Fibroblast of upper back skin (primary cell): ENCODE measurements around the gene PLEKHG3.

Experiments used
- DNase-seq: peaks from one replicate; pipeline ENCODE4 v3.0.0-alpha.2; 2013

The PLEKHG3 gene

GRCh38 chr14:64748995-64749714, 44.9 kb downstream of the PLEKHG3 start:
- DNase-seq = no peak

- DNase-seq = no peak
These were observed 48.7 kb downstream of the PLEKHG3 start for GRCh38 chr14:64752909-64753308.

DNA sequence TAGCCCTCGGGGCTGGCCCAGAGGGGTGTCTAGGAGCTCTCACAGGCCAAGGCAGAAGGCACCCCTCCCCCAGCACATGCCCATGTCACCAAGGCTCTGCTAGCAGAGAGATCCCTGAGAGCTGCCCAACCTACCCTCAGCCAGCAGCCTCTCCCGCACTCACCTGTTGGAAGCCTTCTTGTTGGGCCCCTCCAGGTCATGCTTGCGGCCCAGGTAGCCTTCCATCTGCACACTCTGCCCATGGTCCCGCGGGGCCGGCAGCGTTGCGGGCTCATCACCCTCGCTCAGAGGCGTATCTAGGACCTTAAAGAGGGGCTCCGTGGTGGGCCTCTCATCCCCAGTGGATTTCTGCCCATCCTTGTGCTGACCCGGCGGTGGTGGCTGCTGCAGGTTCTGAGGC, 49.1 kb downstream of the PLEKHG3 start:
- no peak for DNase-seq

DNA sequence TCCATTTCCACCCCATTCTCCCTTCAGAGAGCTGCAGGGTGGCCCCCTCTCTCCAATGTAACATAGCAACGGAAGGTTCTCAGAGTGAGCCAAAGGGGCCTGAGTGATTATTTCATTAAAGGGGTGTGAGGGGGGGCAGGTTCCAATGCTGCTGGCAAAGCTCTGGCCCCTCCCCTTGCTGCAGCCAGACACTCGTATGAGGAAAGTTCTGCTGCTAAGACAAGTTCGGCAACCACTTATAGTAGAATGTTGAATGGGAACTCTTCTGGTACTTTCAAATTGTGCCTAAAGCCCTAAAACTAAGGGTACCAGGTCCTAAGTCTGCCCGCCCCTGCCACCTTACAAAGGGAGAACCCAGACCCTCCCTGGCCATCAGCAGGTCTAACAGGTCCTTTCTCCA, 49.8 kb downstream of the PLEKHG3 start:
- no peak for DNase-seq

GRCh38 chr14:64754685-64755084, 50.5 kb downstream of the PLEKHG3 start:
- DNase-seq = no peak

DNA sequence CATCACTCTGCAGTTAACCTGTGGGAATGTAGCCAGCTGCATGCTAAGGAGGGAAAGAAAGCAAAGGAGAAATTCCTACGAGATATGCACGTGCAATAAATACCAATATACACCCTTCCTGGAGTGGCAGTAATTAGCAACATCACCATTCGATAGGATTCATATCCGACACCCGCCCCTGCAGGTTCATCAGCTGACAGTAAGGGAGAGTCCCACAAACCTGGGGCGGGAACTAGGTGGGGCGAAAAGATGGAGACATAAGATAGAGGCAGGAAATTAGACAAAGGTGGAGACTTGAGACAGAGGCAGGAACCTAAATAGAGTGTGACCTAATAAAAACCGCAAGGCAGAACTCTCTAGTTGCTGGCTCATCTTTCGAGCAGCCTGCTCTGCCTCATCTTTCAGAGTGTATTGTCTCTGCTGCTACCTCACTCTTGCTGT, 51.6 kb downstream of the PLEKHG3 start:
- DNase-seq = peak; percentile 65

DNA sequence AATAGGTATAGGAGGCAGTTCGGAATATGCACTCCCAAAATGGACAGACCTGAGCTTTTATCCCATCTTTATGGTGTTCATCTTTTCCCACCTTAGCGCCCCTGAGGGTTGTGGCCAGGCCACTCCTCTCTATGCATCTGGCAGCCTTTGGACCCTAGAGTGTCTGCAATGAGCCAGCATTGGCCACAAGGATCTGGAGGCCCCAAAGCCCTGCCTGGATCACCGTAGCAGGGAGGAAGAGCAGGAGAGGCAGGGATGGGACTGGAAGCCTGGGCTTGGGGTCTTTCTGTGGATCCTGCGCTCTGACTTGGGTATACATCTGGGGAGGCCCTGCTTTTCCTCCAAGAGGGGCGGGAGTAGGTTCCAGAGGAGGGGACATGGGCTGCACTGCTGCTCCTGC, 52.5 kb downstream of the PLEKHG3 start:
- DNase-seq = no peak

DNA sequence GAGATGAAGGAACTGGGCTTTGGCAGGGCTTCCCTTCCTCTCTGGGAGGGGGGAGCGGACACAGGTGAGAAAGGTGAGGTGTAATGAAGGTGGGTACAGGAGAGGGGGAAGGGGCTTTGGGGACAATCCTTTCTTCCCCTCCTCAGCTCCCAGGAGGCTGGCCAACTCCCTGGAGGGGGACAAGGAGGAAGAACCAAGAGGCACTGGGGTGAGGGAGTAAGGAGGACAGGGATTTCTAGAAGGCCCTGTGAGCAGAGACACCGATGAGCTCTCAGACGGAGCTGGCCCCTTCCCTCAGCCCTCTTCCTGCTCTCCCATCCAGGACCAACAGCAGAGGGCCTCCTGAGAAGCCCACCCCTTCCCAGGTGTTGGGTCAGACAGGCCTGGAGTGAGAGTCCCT, 53.4 kb downstream of the PLEKHG3 start:
- no peak for DNase-seq

GRCh38 chr14:64758025-64758521, 53.8 kb downstream of the PLEKHG3 start:
- peak; percentile 81 for DNase-seq

DNA sequence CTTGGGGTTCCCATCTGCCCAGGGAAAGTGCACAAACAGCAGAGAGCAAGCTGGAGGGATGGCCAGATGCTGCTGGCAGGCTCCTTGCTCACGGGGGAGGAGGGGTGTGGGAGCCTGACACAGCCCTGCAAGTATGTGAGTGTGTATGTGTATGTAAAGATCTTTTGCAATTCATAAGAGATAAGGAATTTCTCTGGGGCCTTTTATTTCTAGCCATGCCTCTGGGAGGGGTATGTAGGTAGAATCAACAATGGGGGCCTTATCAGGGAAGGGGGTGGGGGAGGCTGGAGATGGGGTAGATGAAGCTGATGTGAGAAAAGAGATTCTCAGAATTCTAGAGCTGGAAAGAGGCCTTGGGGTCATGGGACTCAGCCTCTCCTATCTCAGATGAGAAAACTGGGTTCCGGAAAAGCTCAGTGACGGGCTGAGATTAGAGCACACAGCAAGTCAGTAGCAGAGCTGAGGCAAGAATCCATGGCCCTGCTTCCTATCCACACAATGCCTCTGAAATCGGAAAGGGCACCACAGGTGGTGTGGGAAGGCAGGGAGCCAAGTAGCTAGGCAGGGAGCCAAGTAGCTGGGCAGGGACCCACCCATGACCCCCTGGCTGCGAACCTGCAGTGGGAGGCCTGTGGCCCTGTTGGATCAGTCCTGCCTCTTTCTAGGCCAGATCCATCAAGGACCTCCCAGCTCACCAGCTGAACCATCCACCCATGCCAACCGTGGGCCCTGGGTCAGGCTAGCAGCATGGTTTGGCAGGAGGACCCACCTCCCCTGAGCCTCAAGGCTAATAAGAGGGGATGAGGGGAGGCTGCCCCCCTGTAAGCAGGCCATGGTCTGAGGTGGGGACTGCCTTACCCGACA, 54.7 kb downstream of the PLEKHG3 start:
- peak; percentile 92 for DNase-seq

DNA sequence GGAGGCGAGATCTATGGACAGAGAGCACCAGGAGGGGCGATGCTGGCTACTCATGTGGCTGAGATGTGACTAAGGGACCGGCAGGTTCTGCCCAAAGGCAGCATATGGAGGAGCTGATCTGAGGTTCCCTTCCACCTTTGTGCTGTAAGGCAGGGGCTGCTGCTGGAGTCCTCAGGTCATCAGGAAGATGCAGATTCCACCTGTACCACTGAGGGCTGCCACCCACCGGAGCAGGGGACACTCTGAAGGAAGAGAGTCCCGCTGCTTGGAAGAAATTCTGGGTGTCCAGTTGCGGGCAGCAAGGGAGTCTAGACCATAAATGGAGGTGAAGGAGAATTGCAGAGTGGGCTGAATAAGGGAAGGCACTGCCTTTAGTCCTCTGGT, 55.3 kb downstream of the PLEKHG3 start:
- DNase-seq = no peak

GRCh38 chr14:64760146-64760755, 56.0 kb downstream of the PLEKHG3 start:
- peak; percentile 37 for DNase-seq

DNA sequence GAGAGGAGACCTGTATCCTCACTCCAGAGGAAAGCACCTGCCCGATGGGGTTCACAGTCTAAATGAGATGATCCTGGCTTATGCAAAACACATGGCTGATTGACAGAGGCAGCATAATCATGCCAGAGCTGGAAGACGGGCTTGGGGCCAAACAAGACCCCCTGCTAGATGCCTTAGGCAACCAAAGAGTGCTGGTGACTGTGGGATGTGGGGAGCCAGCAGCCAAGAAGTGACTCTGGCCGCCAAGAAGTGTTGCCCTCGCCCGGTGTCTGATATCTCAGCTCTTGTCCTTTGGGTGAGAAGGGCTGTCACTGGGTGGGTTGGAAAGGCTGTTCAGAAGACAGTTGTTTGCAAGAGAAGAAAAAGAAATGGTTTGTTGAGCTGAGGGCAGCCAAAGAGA, 56.7 kb downstream of the PLEKHG3 start:
- DNase-seq = no peak

GRCh38 chr14:64761441-64762043, 57.3 kb downstream of the PLEKHG3 start:
- peak; percentile 24 for DNase-seq

- DNase-seq = peak; percentile 90
These were observed 58.1 kb downstream of the PLEKHG3 start for GRCh38 chr14:64762044-64763034.

DNA sequence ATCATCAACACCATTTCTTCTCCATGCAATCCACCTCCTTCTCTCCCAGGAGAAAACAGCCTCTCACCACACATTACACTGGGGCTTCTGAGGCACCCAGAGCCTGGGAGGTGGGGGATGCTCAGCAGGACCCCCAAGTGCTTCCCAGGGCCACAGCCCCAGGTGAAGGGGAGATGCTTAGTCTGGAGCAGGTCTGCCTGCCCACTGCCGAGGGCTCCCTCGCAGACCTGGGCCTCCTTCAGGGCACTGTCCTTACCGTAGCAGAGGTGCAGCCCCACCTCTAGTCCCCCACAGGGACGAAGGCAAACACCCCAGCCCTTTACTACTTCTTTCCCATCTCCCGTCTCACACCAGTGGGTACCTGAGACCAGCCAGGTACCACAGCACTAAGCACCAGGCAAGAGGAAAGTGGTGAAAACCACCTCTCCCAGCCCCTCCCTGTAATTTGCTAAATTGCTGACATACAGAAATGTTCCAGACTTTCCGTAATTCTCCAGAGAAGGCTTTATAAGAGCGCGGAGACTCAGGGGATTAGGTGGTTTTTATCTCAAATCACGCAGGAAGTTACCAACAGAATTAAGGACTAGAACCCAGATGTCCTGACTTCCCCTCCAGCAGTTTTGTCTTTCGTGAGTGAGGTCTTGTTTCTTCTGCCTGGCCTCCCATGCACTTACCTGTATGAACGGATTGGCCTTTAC, 59.0 kb downstream of the PLEKHG3 start:
- no peak for DNase-seq

GRCh38 chr14:64763801-64764621, 59.8 kb downstream of the PLEKHG3 start:
- DNase-seq = peak; percentile 62

DNA sequence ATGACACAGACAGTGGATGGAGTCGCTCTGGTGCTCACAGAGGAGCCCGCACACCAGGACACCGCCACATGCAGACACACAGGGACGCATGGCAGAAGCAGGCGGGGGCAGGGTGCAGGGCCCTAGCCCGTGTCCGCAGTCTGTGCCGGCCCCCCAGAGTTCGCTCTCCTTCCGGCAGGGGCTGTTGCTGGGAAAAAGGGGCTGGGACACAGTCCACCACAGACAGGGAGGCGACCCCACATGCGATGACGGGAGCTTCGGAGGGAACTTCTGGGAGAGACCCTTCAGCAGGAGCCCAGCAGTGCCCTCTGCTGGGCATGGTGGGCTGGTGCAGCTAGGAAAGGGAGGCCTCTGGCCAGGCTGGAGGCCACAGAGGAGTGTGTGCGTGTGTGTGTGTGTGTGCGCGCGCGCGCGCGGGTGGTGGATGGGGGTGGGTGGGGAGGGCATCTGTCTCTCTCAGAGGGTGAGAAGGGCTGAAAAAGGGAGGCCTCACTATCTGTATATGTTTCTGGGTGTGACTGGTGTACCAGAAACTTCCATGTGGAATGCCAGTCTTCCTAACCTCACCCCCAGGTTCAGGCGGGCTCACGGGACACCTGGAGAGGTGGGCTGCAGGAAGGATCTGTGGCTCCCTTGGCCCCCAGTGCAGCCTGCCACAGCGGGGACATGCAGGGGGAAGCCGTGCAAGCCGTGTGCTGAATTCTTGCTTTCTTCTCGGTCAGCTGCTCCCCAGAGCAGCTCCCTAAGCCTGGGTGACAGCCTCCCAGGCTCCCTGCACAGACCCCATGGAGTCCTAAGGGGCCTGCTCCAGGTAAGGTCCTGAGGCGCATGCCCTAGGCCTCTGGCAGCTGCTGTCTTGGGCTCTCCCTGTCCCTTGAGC, 60.7 kb downstream of the PLEKHG3 start:
- DNase-seq = peak; percentile 81

GRCh38 chr14:64765740-64766302, 61.6 kb downstream of the PLEKHG3 start:
- DNase-seq = no peak
